GM12801 (cell line): ENCODE results near the gene ATRX.

Experiments
- TF ChIP-seq, protein P1 (sequence below): IDR thresholded peaks from one replicate; pipeline ENCODE4 v1.5.1; 2011; ENCODE audit warnings: control low read depth; ENCODE audit not compliant: insufficient read length; ENCODE audit errors: extremely low read depth

The ATRX gene

DNA sequence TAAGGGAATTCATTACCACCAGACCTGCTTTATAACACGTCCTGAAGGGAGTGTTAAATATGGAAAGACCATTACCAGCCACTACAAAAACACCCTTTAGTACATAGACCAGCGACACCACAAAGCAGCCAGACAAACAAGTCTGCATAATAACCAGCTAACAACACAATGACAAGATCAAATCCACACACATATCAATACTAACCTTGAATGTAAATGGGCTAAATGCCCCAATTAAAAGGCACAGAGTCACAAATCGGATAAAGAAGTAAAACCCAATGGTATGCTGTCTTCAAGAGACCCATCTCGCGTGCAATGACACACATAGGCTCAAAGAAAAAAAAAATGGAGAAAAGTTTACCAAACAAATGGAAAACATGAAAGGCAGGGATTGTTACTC is 302.0 kb downstream of the ATRX start:
- TF ChIP-seq, protein P1, sequence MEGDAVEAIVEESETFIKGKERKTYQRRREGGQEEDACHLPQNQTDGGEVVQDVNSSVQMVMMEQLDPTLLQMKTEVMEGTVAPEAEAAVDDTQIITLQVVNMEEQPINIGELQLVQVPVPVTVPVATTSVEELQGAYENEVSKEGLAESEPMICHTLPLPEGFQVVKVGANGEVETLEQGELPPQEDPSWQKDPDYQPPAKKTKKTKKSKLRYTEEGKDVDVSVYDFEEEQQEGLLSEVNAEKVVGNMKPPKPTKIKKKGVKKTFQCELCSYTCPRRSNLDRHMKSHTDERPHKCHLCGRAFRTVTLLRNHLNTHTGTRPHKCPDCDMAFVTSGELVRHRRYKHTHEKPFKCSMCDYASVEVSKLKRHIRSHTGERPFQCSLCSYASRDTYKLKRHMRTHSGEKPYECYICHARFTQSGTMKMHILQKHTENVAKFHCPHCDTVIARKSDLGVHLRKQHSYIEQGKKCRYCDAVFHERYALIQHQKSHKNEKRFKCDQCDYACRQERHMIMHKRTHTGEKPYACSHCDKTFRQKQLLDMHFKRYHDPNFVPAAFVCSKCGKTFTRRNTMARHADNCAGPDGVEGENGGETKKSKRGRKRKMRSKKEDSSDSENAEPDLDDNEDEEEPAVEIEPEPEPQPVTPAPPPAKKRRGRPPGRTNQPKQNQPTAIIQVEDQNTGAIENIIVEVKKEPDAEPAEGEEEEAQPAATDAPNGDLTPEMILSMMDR: no peak

DNA sequence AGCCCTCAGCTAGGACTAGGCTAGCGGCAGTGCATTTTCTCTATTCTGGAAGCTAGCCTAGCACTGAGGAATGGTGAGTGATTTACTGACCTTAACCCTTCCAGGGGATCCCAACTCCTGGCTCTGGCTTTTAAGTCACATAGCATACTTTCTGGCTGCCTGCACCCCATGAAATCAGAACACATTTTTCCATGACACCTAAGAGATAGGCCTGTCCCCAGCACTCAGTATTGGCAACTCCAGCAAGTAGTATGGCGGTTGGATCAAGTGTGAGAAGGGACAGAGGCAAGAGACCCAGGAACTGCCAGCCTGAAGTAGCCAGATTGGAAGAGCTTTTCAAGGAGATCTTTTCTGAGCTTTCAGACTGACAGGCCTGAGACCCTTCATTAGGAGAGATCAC is 330.6 kb downstream of the ATRX start:
- TF ChIP-seq, protein P1: no peak
